GM13977 (cell line): ENCODE measurements around the gene ADGRE1.

Source experiments
- DNase-seq: peaks from one replicate; pipeline ENCODE4 v3.0.0; 2012; ENCODE audit warnings: low spot score
- CTCF ChIP-seq: IDR thresholded peaks from 2 replicates; pipeline ENCODE4 v1.5.1; 2012; ENCODE audit warnings: mild to moderate bottlenecking, control low read depth; ENCODE audit not compliant: insufficient read depth; ENCODE audit errors: extremely low read depth, missing control alignments
- in situ Hi-C: fragments of 300-500 bp; cut with MboI; formaldehyde crosslinking; loops from one replicate; pipeline ENCODE4 v1.12.0; 2022; ENCODE audit warnings: low sequenced_read_pairs, low pct_unique_long_range_greater_than_20kb, mixed read lengths, inconsistent platforms; ENCODE audit not compliant: unreplicated experiment

ADGRE1 gene

GRCh38 chr19:6988257-6988656, 100.9 kb downstream of the ADGRE1 start:
- no peak for DNase-seq
- no peak for TF ChIP-seq CTCF
- in situ Hi-C loops: no loop called here
